ENCODE data around the gene PFKP.

PFKP gene

GRCh38 chr10:3135006-3135405, 67.7 kb downstream of the PFKP start:
- DNase-seq (ENCODE audit: low read depth, low spot score): no peak

GRCh38 chr10:3136336-3136735, 69.0 kb downstream of the PFKP start:
- DNase-seq (ENCODE audit: low read depth, low spot score): no peak

GRCh38 chr10:3136763-3137611, 69.6 kb downstream of the PFKP start:
- DNase-seq (ENCODE audit: low read depth, low spot score): no peak

- DNase-seq (ENCODE audit: low read depth, low spot score): no peak
These were observed 70.8 kb downstream of the PFKP start for GRCh38 chr10:3137958-3138726.

- DNase-seq (ENCODE audit: low read depth, low spot score): no peak
These were observed 72.0 kb downstream of the PFKP start for GRCh38 chr10:3139216-3139910.

- DNase-seq (ENCODE audit: low read depth, low spot score): no peak
These were observed 72.9 kb downstream of the PFKP start for GRCh38 chr10:3140280-3140679.

GRCh38 chr10:3141351-3142005, 74.1 kb downstream of the PFKP start:
- DNase-seq (ENCODE audit: low read depth, low spot score): no peak

- DNase-seq (ENCODE audit: low read depth, low spot score): no peak
These were observed 75.0 kb downstream of the PFKP start for GRCh38 chr10:3142146-3142875.

- DNase-seq (ENCODE audit: low read depth, low spot score): no peak
These were observed 76.0 kb downstream of the PFKP start for GRCh38 chr10:3143366-3143765.

GRCh38 chr10:3143791-3144434, 76.6 kb downstream of the PFKP start:
- DNase-seq (ENCODE audit: low read depth, low spot score): no peak

- DNase-seq (ENCODE audit: low read depth, low spot score): no peak
These were observed 78.0 kb downstream of the PFKP start for GRCh38 chr10:3145366-3145765.

- DNase-seq (ENCODE audit: low read depth, low spot score): no peak
These were observed 78.9 kb downstream of the PFKP start for GRCh38 chr10:3146289-3146688.

- DNase-seq (ENCODE audit: low read depth, low spot score): no peak
These were observed 79.9 kb downstream of the PFKP start for GRCh38 chr10:3147117-3147820.

GRCh38 chr10:3148041-3148440, 80.7 kb downstream of the PFKP start:
- no peak for DNase-seq (ENCODE audit: low read depth, low spot score)

- DNase-seq (ENCODE audit: low read depth, low spot score): no peak
These were observed 81.6 kb downstream of the PFKP start for GRCh38 chr10:3148994-3149393.

- DNase-seq (ENCODE audit: low read depth, low spot score): no peak
These were observed 82.6 kb downstream of the PFKP start for GRCh38 chr10:3149918-3150317.

GRCh38 chr10:3150366-3150765, 83.0 kb downstream of the PFKP start:
- DNase-seq (ENCODE audit: low read depth, low spot score): no peak

- DNase-seq (ENCODE audit: low read depth, low spot score): no peak
These were observed 83.6 kb downstream of the PFKP start for GRCh38 chr10:3150961-3151360.

GRCh38 chr10:3151889-3152565, 84.7 kb downstream of the PFKP start:
- DNase-seq (ENCODE audit: low read depth, low spot score): no peak

All from brain pericyte (primary cell).